ENCODE measurements around the gene SAMM50.

- TF ChIP-seq CTCF (IDR thresholded peaks at IDR 0.05) = no peak
- TF ChIP-seq POLR2A (IDR thresholded peaks at IDR 0.05) = no peak
- no peak for TF ChIP-seq EP300 (IDR thresholded peaks at IDR 0.05)
Measured at GRCh38 chr22:43946384-43946667, 8.9 kb upstream of the SAMM50 start.
